Fibroblast of skin of left quadriceps (primary cell): ENCODE measurements around the gene SRP14.
"Not testable (repeated sequence)": the region's sequence is repeated elsewhere in the genome, so short reads cannot be mapped to it uniquely, and the experiment has no call there.

ENCODE experiments used
- DNase-seq, 2 experiments: peaks; one replicate each; pipeline ENCODE4 v3.0.0-alpha.2; 2013; ENCODE audit warnings: low read depth in 2 of 2

Gene SRP14

GRCh38 chr15:40038638-40039543 lies at the start of gene SRP14:
Gene SRP14 (minus strand): TSS chr15:40039181. CDS start chr15:40039116, 65 bp downstream.
- peak; percentile 81 to 84 for DNase-seq

- no peak for DNase-seq
Observed at GRCh38 chr15:40087991-40088928, 49.3 kb upstream of the SRP14 start.

- no peak for DNase-seq
Observed at GRCh38 chr15:40087068-40087810, 48.3 kb upstream of the SRP14 start.

GRCh38 chr15:40085266-40085665 lies 46.3 kb upstream of the SRP14 start:
- no peak for DNase-seq

GRCh38 chr15:40084650-40085049 lies 45.7 kb upstream of the SRP14 start:
- no peak for DNase-seq

GRCh38 chr15:40082195-40082883 lies 43.4 kb upstream of the SRP14 start:
- DNase-seq: no peak

- DNase-seq: no peak
Observed at GRCh38 chr15:40081691-40082194, 42.8 kb upstream of the SRP14 start.

- DNase-seq: no peak
Observed at GRCh38 chr15:40080847-40081246, 41.9 kb upstream of the SRP14 start.

- no peak for DNase-seq
Observed at GRCh38 chr15:40080104-40080503, 41.1 kb upstream of the SRP14 start.

GRCh38 chr15:40079456-40079855 lies 40.5 kb upstream of the SRP14 start:
- DNase-seq: no peak

GRCh38 chr15:40075298-40076044 lies 36.5 kb upstream of the SRP14 start:
- no peak for DNase-seq

- DNase-seq: not testable (repeated sequence)
Observed at GRCh38 chr15:40074656-40075055, 35.7 kb upstream of the SRP14 start.

- not testable (repeated sequence) for DNase-seq
Observed at GRCh38 chr15:40073716-40074490, 34.9 kb upstream of the SRP14 start.

- DNase-seq: no peak
Observed at GRCh38 chr15:40072216-40072990, 33.4 kb upstream of the SRP14 start.

GRCh38 chr15:40070608-40071218 lies 31.7 kb upstream of the SRP14 start:
- no peak for DNase-seq

- no peak for DNase-seq
Observed at GRCh38 chr15:40070166-40070557, 31.2 kb upstream of the SRP14 start.

- no peak for DNase-seq
Observed at GRCh38 chr15:40069178-40070165, 30.5 kb upstream of the SRP14 start.
